T-helper 22 cell (primary cell): ENCODE results near the gene ANKMY1.

Source experiments
- DNase-seq: peaks from one replicate; pipeline ENCODE4 v3.0.0-alpha.2; 2020; ENCODE audit warnings: low read depth

ANKMY1 gene

GRCh38 chr2:240579771-240580614 lies 22.2 kb upstream of the ANKMY1 start:
- peak; percentile 70 for DNase-seq

- DNase-seq = no peak
Measured at GRCh38 chr2:240579071-240579762, 21.4 kb upstream of the ANKMY1 start.

DNA sequence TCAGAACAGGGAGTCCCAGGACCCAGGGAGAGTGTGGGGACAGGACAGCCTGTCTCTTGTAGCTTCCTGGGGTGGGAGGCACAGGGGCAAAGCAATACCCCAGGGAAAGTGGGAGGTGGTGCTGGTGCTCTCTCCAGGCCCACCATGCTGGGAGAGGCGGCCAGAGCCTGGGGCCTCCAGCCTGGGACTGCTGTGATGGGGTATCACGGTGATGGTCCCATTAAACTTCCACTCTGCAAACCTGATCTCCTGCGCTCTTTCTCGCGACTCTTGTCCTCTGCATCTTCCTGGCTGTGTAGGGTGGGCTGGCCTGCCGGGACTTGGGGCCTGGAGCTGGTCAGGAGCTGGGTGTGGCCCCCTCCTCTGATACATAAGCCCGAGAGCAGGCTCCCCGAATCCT lies 20.7 kb upstream of the ANKMY1 start:
- DNase-seq = no peak

DNA sequence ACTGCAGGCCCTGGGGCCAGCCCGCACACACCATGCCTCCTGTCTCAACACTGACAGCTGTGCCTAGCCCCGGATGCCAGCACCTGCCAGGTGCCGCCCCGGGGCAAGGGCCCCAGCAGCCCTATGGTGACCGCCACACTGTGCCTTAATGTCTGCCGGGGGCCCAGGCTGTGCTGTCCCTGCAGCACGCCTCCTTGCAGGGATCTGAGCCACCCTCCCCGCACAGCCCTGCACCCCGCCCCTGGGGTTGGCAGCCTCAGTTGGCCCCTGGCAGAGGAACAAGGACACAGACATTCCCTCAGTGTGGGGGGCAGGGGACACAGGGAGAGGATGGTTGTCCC lies 20.3 kb upstream of the ANKMY1 start:
- no peak for DNase-seq

GRCh38 chr2:240577281-240578109 lies 19.7 kb upstream of the ANKMY1 start:
- no peak for DNase-seq

- no peak for DNase-seq
Measured at GRCh38 chr2:240576436-240577205, 18.8 kb upstream of the ANKMY1 start.

- DNase-seq = no peak
Measured at GRCh38 chr2:240576036-240576435, 18.2 kb upstream of the ANKMY1 start.

- no peak for DNase-seq
Measured at GRCh38 chr2:240575101-240575965, 17.5 kb upstream of the ANKMY1 start.

- DNase-seq = no peak
Measured at GRCh38 chr2:240574386-240575100, 16.8 kb upstream of the ANKMY1 start.

DNA sequence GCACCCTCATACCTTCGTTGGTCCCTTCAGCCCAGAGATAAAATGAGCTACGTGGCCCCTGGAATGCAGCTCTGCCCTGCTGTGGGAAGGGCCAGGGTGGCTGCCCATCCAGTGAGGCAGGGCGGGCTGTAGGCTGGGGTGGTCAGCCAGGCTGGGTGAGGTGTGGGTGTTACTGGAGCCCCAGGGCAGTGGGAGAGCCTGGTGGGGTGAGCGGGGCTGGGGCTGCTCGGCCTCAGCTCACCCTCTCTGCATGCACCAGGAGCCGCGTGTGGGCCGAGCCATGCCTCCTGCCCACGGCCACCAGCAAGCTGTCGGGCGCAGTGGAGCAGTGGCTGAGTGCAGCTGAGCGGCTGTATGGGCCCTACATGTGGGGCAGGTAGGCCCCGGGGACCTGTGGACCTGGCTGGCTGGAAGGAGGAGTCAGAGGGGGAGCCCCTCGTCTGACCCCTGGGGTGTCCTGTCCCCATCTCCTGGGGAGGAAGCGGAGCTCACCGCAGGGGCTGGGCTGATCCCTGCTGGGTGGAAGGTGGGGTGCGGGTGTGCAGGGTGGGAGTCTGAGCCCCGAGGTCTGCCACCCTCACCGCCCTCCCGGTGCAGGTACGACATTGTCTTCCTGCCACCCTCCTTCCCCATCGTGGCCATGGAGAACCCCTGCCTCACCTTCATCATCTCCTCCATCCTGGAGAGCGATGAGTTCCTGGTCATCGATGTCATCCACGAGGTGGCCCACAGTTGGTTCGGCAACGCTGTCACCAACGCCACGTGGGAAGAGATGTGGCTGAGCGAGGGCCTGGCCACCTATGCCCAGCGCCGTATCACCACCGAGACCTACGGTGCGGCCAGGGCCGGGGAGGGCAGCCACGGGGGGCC lies 16.0 kb upstream of the ANKMY1 start:
- DNase-seq = no peak

DNA sequence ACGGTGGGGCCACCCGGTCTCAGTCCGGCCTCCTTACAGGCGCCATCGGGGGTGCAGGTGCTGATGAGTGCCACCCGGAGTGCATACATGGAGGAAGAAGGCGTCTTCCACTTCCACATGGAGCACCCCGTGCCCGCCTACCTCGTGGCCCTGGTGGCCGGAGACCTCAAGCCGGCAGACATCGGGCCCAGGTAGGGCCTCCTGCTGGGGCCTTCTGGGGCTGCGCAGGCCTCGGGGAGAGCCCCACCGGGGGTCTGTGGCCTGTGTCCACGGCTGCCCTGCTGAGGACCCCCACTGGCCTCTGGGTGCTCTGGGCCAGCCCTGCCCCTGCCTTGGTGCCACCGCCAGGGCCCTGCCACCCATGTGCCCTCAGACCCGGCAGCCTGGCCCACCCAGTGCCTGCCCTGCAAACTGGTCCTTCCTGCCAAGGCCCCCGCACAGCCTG lies 15.3 kb upstream of the ANKMY1 start:
- DNase-seq = no peak

GRCh38 chr2:240572141-240573031 lies 14.6 kb upstream of the ANKMY1 start:
- DNase-seq = no peak

DNA sequence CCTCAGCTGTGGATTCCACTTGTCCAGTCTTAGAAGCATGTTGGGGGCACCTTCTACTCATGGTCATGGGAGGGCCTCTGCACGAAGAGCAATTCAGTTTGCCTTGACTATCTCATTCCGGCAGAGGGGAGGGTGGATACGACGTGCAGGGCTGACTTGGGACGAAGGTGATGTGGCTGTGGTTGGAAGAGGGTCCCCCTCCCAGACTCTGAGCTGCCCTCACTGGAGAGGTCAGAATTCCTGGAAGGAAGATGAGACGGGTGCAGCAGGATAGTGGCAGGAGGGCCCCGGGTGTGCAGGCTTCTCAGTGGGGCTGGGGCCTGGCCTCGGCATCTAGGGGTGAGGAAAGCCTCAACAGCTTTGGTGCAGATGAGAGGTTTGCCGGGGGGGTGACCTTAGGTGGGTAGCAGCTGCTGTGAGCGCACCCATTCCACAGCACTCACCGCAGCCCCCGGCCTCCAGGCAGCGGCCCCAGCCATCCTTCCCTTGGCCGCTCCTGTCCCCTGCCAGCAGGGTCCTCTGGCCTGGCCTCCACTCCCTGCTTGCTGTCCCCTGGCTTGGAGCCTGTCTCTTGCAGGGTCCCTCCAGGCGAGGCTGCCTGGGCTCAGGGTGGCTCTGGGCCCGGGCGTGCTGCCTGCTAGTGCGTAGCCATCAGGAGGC lies 13.7 kb upstream of the ANKMY1 start:
- DNase-seq = no peak

DNA sequence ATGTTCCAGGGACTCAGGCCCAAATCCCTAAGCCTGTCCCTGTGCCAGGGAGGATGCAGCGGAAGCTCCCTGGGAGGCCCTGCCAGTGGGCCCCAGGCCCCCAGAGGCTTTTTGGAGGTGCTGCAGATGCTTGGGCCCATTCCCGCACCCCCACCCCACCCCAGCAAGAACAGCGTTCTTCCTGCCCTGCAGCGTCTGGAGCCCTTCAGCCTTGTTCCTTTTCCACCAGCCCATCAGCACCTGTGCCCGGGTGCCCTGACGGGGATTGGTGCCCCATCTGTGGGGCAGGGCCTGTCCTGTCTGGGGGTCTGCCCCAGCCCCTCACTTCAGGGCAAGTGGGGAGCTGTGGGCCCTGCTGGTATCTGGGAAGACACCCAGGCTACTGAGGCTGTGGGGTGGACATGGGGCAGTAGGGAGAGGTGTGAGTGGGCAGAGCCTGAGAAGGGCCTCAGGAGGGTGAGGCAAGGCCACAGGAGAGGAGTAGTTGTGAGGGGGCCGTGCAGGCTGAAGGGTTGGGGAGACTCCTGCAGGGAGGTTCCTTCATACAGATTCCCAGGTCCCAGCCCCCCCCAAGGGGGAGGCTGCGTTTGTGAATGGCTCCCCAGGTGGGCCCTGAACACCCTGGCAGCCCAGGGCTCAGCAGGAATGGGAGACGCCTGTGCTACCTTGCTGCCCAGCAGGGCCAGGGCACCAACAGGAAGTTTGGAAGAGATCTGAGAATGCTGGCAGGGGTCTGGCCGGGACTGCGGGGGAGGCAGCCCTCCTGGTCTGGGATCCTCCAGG lies 12.9 kb upstream of the ANKMY1 start:
- no peak for DNase-seq

DNA sequence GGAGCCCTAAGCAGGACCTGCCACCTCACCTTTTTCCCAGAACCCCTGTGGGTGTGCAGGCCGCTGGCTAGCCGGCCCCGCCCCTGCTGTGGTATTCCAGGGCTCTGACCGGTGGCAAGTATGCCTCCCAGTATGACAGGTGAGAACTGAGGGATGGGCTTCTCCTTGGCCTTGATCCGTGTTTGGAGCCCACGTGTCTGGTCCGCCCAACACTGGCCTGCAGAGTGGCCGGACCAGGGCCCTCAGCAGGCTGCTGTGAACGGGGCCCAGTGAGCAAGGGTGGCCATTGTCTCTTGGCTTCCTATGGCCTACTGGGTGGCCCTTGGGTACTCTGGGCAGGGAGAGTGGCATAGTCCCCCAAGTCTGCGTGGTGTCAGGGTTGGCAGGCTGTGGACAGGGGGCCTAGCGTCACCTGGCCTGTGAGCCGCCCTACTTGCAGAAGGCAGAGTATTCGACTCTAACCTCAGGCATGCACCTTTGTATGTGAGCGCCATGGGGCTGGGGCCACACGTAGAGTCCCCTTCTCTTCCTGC lies 12.3 kb upstream of the ANKMY1 start:
- DNase-seq = no peak

DNA sequence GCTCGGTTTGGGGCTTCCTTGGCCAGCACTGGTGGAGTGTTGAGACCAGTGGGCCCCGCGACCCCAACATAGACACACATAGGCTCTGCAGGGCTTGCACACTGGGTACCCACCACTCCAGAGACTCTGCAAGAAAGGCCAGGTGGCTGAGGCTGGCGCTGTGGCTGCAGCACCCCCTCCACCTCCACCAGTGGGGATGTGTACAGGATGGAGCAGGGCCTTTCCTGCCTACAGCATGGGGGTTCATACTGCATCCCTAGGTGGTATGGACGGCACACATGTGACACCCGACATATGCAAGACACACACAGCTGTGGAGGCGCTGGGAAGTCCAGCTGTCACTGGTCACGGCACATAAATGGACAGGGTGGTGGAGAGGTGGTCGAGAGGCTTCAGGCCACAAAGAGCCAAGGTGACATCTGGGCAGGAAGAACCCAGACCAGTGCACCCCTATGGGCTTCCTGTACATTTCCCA lies 11.8 kb upstream of the ANKMY1 start:
- DNase-seq = no peak
